ENCODE measurements around the gene CFAP97.

Gene CFAP97

GRCh38 chr4:185151296-185151695, 52.5 kb downstream of the CFAP97 start:
- Histone ChIP-seq H3K27me3 (ENCODE audit: low read depth, low read length) (no peaks in the 10 kb centered on the region), H3K36me3 (replicated peaks; ENCODE audit: low read depth, low read length) (no peaks in the 10 kb centered on the region), H3K79me2 (ENCODE audit: low read length) (no peaks in the 10 kb centered on the region), H3K4me1 (ENCODE audit: low read length) (no peaks in the 10 kb centered on the region), H3K9ac (ENCODE audit: low read length) (no peak overlapping the region), H2AFZ (ENCODE audit: low read depth, low read length) (no peak overlapping the region), H3K27ac (ENCODE audit: low read length) (no peak overlapping the region), H3K4me2 (ENCODE audit: low read length) (no peak overlapping the region), H3K9me3 (ENCODE audit: insufficient read depth, low read length) (no peaks in the 10 kb centered on the region), H4K20me1 (ENCODE audit: insufficient read depth, low read length) (no peaks in the 10 kb centered on the region), H3K4me3 (ENCODE audit: low read length) (no peak overlapping the region)
- TF ChIP-seq CTCF (IDR thresholded peaks at IDR 0.05; ENCODE audit: low read depth, low read length) (no peak), EZH2phosphoT487 (IDR thresholded peaks at IDR 0.05; ENCODE audit: low read depth) (no peak)

DNA sequence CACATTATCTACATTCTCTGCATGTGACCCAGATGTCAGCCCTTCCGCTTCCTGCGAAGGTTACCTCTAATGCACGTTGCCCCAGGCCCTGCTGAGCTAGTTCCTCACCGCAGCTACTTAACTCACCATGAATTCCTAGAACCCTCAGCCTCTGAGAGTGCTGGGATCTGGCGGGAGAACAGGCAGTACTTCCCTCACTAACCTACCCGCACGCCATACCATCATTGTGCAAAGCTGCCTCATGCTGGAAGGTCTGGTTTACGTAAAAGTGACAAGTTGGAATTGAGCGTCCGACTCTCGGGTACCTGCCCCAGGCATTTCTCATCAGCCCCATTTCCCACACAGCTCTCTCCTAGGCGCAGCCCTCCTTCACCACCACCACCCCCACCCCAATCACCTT, 54.4 kb downstream of the CFAP97 start:
- H4K20me1 ChIP-seq (ENCODE audit: insufficient read depth, low read length): no peaks in the 10 kb centered on the region
- no peaks in the 10 kb centered on the region for H3K9me3 ChIP-seq (ENCODE audit: insufficient read depth, low read length)
- H3K79me2 ChIP-seq (ENCODE audit: low read length): no peaks in the 10 kb centered on the region
- TF ChIP-seq EZH2phosphoT487 (IDR thresholded peaks at IDR 0.05; ENCODE audit: low read depth) (no peak), CTCF (IDR thresholded peaks at IDR 0.05; ENCODE audit: low read depth, low read length) (no peak)
- no peak overlapping the region for H3K27ac ChIP-seq (ENCODE audit: low read length)
- no peak overlapping the region for H3K4me3 ChIP-seq (ENCODE audit: low read length)
- no peaks in the 10 kb centered on the region for H3K36me3 ChIP-seq (replicated peaks; ENCODE audit: low read depth, low read length)
- no peak overlapping the region for H3K9ac ChIP-seq (ENCODE audit: low read length)
- no peak overlapping the region for H3K4me2 ChIP-seq (ENCODE audit: low read length)
- H2AFZ ChIP-seq (ENCODE audit: low read depth, low read length): no peak overlapping the region
- H3K4me1 ChIP-seq (ENCODE audit: low read length): no peaks in the 10 kb centered on the region
- no peaks in the 10 kb centered on the region for H3K27me3 ChIP-seq (ENCODE audit: low read depth, low read length)

DNA sequence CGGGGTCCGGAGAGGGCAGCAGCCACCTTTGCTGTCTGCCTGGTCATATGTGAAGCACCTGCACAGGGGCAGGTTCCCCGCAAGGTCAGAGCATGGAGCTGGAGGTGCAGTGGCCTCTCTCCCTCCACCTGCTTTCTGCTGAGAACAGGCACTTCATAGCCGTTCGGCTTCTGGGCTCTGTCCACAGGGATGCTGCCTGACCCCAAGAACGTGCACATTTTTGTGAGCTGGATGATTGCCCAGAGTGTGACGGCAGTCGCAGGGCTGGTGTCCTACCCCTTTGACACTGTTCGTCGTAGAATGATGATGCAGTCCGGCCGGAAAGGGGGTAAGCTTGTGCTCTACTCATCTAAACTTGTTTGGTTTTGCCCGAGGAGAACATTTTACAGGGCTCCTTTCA, 58.2 kb downstream of the CFAP97 start:
- Histone ChIP-seq H3K27ac (ENCODE audit: low read length) (no peak overlapping the region), H3K4me3 (ENCODE audit: low read length) (no peak overlapping the region)

DNA sequence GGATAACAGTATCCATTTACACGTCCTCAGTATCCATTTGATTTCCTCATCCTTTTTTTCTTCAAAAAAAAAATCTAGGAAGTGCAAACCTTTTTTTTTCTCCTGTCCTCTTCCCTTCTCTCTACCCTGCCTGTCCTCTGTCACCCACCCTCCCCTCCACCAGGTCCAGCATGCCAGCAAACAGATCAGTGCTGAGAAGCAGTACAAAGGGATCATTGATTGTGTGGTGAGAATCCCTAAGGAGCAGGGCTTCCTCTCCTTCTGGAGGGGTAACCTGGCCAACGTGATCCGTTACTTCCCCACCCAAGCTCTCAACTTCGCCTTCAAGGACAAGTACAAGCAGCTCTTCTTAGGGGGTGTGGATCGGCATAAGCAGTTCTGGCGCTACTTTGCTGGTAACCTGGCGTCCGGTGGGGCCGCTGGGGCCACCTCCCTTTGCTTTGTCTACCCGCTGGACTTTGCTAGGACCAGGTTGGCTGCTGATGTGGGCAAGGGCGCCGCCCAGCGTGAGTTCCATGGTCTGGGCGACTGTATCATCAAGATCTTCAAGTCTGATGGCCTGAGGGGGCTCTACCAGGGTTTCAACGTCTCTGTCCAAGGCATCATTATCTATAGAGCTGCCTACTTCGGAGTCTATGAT, 59.1 kb downstream of the CFAP97 start:
- no peaks in the 10 kb centered on the region for H4K20me1 ChIP-seq (ENCODE audit: insufficient read depth, low read length)
- H3K27ac ChIP-seq (ENCODE audit: low read length): no peak overlapping the region
- H2AFZ ChIP-seq (ENCODE audit: low read depth, low read length): no peak overlapping the region
- no peaks in the 10 kb centered on the region for H3K27me3 ChIP-seq (ENCODE audit: low read depth, low read length)
- no peaks in the 10 kb centered on the region for H3K79me2 ChIP-seq (ENCODE audit: low read length)
- H3K4me1 ChIP-seq (ENCODE audit: low read length): peaks cover 2% of the 10 kb centered on the region; the same call in 1 of the 2 replicates
- no peak overlapping the region for H3K9ac ChIP-seq (ENCODE audit: low read length)
- no peaks in the 10 kb centered on the region for H3K9me3 ChIP-seq (ENCODE audit: insufficient read depth, low read length)
- no peaks in the 10 kb centered on the region for H3K36me3 ChIP-seq (replicated peaks; ENCODE audit: low read depth, low read length)
- no peak overlapping the region for H3K4me2 ChIP-seq (ENCODE audit: low read length)
- H3K4me3 ChIP-seq (ENCODE audit: low read length): no peak overlapping the region
- TF ChIP-seq CTCF (IDR thresholded peaks at IDR 0.05; ENCODE audit: low read depth, low read length) (no peak), EZH2phosphoT487 (IDR thresholded peaks at IDR 0.05; ENCODE audit: low read depth) (no peak)

More for the DNA sequence above, 58.2 kb downstream of the CFAP97 start:
- Histone ChIP-seq H3K36me3 (replicated peaks; ENCODE audit: low read depth, low read length) (no peaks in the 10 kb centered on the region), H3K9ac (ENCODE audit: low read length) (no peak overlapping the region), H3K79me2 (ENCODE audit: low read length) (no peaks in the 10 kb centered on the region), H3K27me3 (ENCODE audit: low read depth, low read length) (no peaks in the 10 kb centered on the region), H3K4me2 (ENCODE audit: low read length) (no peak overlapping the region), H2AFZ (ENCODE audit: low read depth, low read length) (no peak overlapping the region), H3K9me3 (ENCODE audit: insufficient read depth, low read length) (no peaks in the 10 kb centered on the region), H4K20me1 (ENCODE audit: insufficient read depth, low read length) (no peaks in the 10 kb centered on the region), H3K4me1 (ENCODE audit: low read length) (peaks cover 2% of the 10 kb centered on the region; the same call in 1 of the 2 replicates)
- TF ChIP-seq CTCF (IDR thresholded peaks at IDR 0.05; ENCODE audit: low read depth, low read length) (no peak), EZH2phosphoT487 (IDR thresholded peaks at IDR 0.05; ENCODE audit: low read depth) (no peak)
